ENCODE measurements around the gene EGR4. TPM values are rescaled to one million over a fixed set of nuclear protein-coding genes. Genes with fewer than 3 reads are reported as not detected.

EGR4 gene
- total RNA-seq, 6 donors from 2014 or later, result 0.10 TPM; not detected in 5

DNA sequence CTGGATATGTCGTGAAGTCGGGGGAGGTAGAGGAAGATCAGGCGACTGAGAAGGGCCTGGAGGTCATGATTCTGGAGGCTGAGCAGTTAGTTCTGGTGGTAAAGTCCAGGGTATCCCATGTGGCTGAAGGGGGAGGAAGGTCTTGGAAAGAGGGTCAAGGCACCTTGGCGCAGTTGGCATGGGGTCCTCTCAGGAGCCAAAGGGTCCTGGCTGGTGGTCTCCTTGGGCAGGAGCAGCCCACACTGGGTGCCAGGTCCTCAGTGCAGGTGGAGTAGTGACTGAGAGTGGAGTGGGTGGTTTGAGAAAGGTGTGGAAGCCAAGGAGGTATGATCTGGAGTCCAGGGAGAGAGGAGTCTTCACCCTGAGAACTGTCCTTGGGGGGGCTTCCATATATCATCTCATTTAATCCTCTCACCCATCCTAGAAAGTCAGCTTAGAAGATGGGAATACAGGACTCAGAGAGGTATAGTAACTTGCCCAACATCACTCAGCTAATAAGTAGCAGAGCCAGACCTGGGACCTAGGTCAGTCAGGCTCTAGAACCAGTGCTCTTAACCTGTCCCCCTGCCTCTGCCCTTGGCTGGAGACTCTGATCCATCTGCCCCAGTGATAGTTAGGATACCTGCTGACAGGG, 33.5 kb downstream of the EGR4 start:
- Histone ChIP-seq H3K9me3 (no peaks in the 10 kb centered on the region), H3K27ac (no peak overlapping the region), H3K36me3 (peaks cover 0 to 7% (median 3%) of the 10 kb centered on the region in 4 donors), H3K27me3 (no peaks in the 10 kb centered on the region), H3K4me1 (no peaks in the 10 kb centered on the region), H3K4me3 (no peak overlapping the region)
- 77 to 89% methylated on average over 4 of the region's 4 CpGs for WGBS, 2 donors
- DNase-seq (no peak), ATAC-seq (ENCODE audit: low FRiP score in 2 of 2) (no peak)
- TF ChIP-seq CTCF (IDR thresholded peaks at IDR 0.05) (no peak), EP300 (IDR thresholded peaks at IDR 0.05) (no peak), POLR2A (IDR thresholded peaks at IDR 0.05) (no peak)

GRCh38 chr2:73259276-73259675, 34.1 kb downstream of the EGR4 start:
- Histone ChIP-seq H3K27ac (no peak overlapping the region), H3K27me3 (no peaks in the 10 kb centered on the region), H3K4me1 (no peaks in the 10 kb centered on the region), H3K4me3 (no peak overlapping the region), H3K9me3 (no peaks in the 10 kb centered on the region), H3K36me3 (peaks cover 0 to 12% (median 6%) of the 10 kb centered on the region in 4 donors)
- no peak for ATAC-seq (ENCODE audit: low FRiP score in 2 of 2)
- TF ChIP-seq CTCF (IDR thresholded peaks at IDR 0.05) (no peak), EP300 (IDR thresholded peaks at IDR 0.05) (no peak), POLR2AphosphoS5 (IDR thresholded peaks at IDR 0.05) (no peak), POLR2A (IDR thresholded peaks at IDR 0.05) (no peak)
- 89 to 92% methylated on average over 8 of the region's 8 CpGs for WGBS, 2 donors
- DNase-seq, result no peak

DNA sequence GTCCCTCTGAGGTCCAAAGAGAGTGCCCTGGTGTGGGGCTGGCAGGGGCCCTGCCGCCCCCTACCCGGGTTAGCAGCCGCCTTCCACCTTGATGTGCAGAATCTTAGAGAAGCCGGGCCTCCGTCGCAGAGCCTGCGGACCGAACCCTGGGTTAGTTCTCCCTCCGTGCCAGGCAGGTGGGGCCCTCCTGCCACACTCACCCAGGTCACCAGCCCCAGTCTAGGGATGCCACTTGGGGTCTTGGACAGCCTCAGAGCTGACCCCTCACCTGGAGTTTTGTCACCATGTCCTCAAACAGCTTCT, 34.5 kb downstream of the EGR4 start:
- TF ChIP-seq CTCF (IDR thresholded peaks at IDR 0.05) (no peak), POLR2AphosphoS5 (IDR thresholded peaks at IDR 0.05) (no peak), POLR2A (IDR thresholded peaks at IDR 0.05) (no peak), EP300 (IDR thresholded peaks at IDR 0.05) (no peak)
- no peaks in the 10 kb centered on the region for H3K9me3 ChIP-seq
- ATAC-seq (ENCODE audit: low FRiP score in 2 of 2) (no peak), DNase-seq (peak in 1 of 2 donors; percentile 58)
- no peaks in the 10 kb centered on the region for H3K27me3 ChIP-seq
- peaks cover 0 to 16% (median 8%) of the 10 kb centered on the region in 4 donors for H3K36me3 ChIP-seq
- H3K27ac ChIP-seq, result no peak overlapping the region
- no peaks in the 10 kb centered on the region for H3K4me1 ChIP-seq
- H3K4me3 ChIP-seq, result no peak overlapping the region
- 95 to 100% methylated on average over 1 to 9 of the region's 9 CpGs for WGBS, 2 donors

DNA sequence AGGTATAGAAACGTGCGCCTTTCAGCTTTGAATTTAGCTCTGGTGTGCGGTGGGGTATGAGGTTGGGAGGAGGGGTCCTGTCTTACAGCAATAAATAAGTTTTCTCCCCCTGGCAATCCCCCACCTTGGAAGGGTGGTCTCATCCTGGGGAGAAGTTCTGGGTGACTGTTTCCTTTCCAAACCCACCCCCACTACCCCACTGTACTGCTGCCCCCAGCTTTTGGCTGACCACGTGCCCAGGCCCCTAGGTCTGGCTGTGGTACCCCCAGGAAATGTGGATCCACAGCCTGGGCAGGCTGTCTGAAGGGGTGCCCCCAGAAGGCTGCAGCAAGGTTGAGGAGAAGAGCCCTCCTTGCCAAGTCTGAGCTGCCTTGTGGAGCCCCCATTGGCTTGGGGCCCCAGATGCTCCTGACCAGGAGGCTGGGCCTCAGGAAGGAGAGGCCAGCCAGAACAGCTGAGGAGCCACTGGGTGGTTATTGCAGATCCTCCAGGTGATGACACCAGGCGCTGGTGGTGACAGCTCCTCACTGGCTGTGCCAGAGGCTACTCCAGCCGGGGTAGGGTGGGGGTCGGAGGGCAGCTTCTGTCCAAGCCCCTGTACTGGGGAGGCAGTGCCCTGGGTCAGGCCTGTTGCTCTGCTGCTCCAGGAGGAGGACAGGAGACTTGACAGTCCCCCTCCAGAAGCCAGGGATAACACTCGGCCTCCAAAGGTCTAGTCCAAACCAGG, 35.0 kb downstream of the EGR4 start:
- H3K27ac ChIP-seq, result no peak overlapping the region
- H3K4me1 ChIP-seq, result no peaks in the 10 kb centered on the region
- H3K4me3 ChIP-seq, result no peak overlapping the region
- DNase-seq (no peak), ATAC-seq (ENCODE audit: low FRiP score in 2 of 2) (no peak)
- peaks cover 3 to 21% (median 13%) of the 10 kb centered on the region in 4 donors for H3K36me3 ChIP-seq
- H3K9me3 ChIP-seq, result no peaks in the 10 kb centered on the region
- TF ChIP-seq POLR2A (IDR thresholded peaks at IDR 0.05), result no peak
- no peak for TF ChIP-seq EP300 (IDR thresholded peaks at IDR 0.05)
- TF ChIP-seq CTCF (IDR thresholded peaks at IDR 0.05), result no peak
- TF ChIP-seq POLR2AphosphoS5 (IDR thresholded peaks at IDR 0.05), result no peak
- H3K27me3 ChIP-seq, result no peaks in the 10 kb centered on the region
- 83 to 85% methylated on average over 4 to 8 of the region's 8 CpGs for WGBS, 2 donors
